HepG2 (cell line): ENCODE results near the gene PTPRCAP. TPM values are rescaled to one million over a fixed set of nuclear protein-coding genes. Genes with fewer than 3 reads are reported as not detected.

Source experiments
- BRCA1 ChIP-seq: sonication (generic); formaldehyde crosslinking; IDR thresholded peaks from 2 replicates; pipeline ENCODE4 v1.4.0; 2020; ENCODE audit warnings: missing genetic modification reagents
- CHD2 ChIP-seq: IDR thresholded peaks from 2 replicates; pipeline ENCODE4 v1.6.1; 2011; ENCODE audit warnings: low read depth, low read length, improper control_type of control experiment
- DPF2 ChIP-seq: sonication (generic); formaldehyde crosslinking; IDR thresholded peaks from 2 replicates; pipeline ENCODE4 v1.4.0; 2020; ENCODE audit warnings: mild to moderate bottlenecking, low read depth, missing genetic modification reagents, borderline replicate concordance
- MTF1 ChIP-seq: sonication (generic); formaldehyde crosslinking; IDR thresholded peaks from 2 replicates; pipeline ENCODE4 v1.5.0; 2020; ENCODE audit warnings: missing genetic modification reagents
- NAIF1 ChIP-seq: sonication (generic); formaldehyde crosslinking; IDR thresholded peaks from 2 replicates; pipeline ENCODE4 v1.5.0; 2020; ENCODE audit warnings: mild to moderate bottlenecking, missing genetic modification reagents, borderline replicate concordance
- SIX1 ChIP-seq: sonication (generic); formaldehyde crosslinking; IDR thresholded peaks from 2 replicates; pipeline ENCODE4 v1.4.0; 2020; ENCODE audit warnings: missing genetic modification reagents, borderline replicate concordance
- SP4 ChIP-seq: sonication (generic); formaldehyde crosslinking; IDR thresholded peaks from 2 replicates; pipeline ENCODE4 v1.8.1; 2023; ENCODE audit warnings: mild to moderate bottlenecking, missing genetic modification reagents
- ZFP90 ChIP-seq: sonication (generic); formaldehyde crosslinking; IDR thresholded peaks from 2 replicates; pipeline ENCODE4 v1.8.0; 2022; ENCODE audit warnings: missing genetic modification reagents, mild to moderate bottlenecking, inconsistent platforms, borderline replicate concordance
- ZNF160 ChIP-seq: sonication (generic); formaldehyde crosslinking; IDR thresholded peaks from 2 replicates; pipeline ENCODE4 v1.8.0; 2022; ENCODE audit warnings: mild to moderate bottlenecking, inconsistent platforms, missing genetic modification reagents
- ZNF367 ChIP-seq: sonication (generic); formaldehyde crosslinking; IDR thresholded peaks from 2 replicates; pipeline ENCODE4 v1.4.0; 2020; ENCODE audit warnings: missing genetic modification reagents, borderline replicate concordance
- ZNF546 ChIP-seq: sonication (generic); formaldehyde crosslinking; conservative IDR thresholded peaks from 2 replicates; pipeline ENCODE4 v1.8.1; 2023; ENCODE audit warnings: mild to moderate bottlenecking, missing genetic modification reagents
- ZNF577 ChIP-seq: sonication (generic); formaldehyde crosslinking; IDR thresholded peaks from 2 replicates; pipeline ENCODE4 v1.4.0; 2020; ENCODE audit warnings: mild to moderate bottlenecking, low read depth, missing genetic modification reagents, borderline replicate concordance
- ZNF616 ChIP-seq: sonication (generic); formaldehyde crosslinking; IDR thresholded peaks from 2 replicates; pipeline ENCODE4 v1.5.0; 2020; ENCODE audit warnings: low read depth, mild to moderate bottlenecking, missing genetic modification reagents
- ZNF670 ChIP-seq: sonication (generic); formaldehyde crosslinking; IDR thresholded peaks from 2 replicates; pipeline ENCODE4 v1.8.0; 2022; ENCODE audit warnings: mild to moderate bottlenecking, missing genetic modification reagents, borderline replicate concordance
- ZNF740 ChIP-seq: sonication (generic); formaldehyde crosslinking; IDR thresholded peaks from 2 replicates; pipeline ENCODE4 v1.4.0; 2020; ENCODE audit warnings: missing genetic modification reagents
- polyA plus RNA-seq, 8 experiments: library from polyadenylated mRNA; depleted of rRNA in 3 of 8; stranded (reverse) in 7 of 8; unstranded in 1 of 8; fragments of >200 nt; fragmentation: Illumina TruSeq in 4 of 8; extraction: Trizol in 4 of 8; gene quantifications; 2 replicates each; pipeline versions ENCODE4 v1.2.1 to v1.2.3, GENCODE V29; 2011 to 2016; ENCODE audit warnings: low read depth in 4 of 8, missing spikeins in 1 of 8, mixed read lengths in 1 of 8; ENCODE audit not compliant: insufficient read depth in 1 of 8
- total RNA-seq, 5 experiments: library from RNA; depleted of rRNA; stranded (reverse); fragments of >200 nt; fragmentation: Illumina TruSeq; extraction: Trizol; gene quantifications; 2 replicates each; pipeline ENCODE4 v1.2.3, GENCODE V29; 2016; ENCODE audit warnings: low read depth in 1 of 5
- TF ChIP-seq, protein P1 (sequence below): sonication (generic); formaldehyde crosslinking; IDR thresholded peaks from 2 replicates; pipeline ENCODE4 v1.5.0; 2020; ENCODE audit warnings: mild to moderate bottlenecking, missing genetic modification reagents, borderline replicate concordance
- TF ChIP-seq, protein P2 (sequence below): IDR thresholded peaks from 2 replicates; pipeline ENCODE4 v1.6.1; 2016; ENCODE audit warnings: mild to moderate bottlenecking
- TF ChIP-seq, protein P3 (sequence below): sonication (generic); formaldehyde crosslinking; IDR thresholded peaks from 2 replicates; pipeline ENCODE4 v1.5.0; 2020; ENCODE audit warnings: missing genetic modification reagents, mild to moderate bottlenecking, borderline replicate concordance

Gene PTPRCAP
- total and polyA plus RNA-seq, 2 of the 13 experiments (the other 11 are each of a cell fraction or from before 2014, with no cell fraction given) = 0.60 to 0.70 TPM

GRCh38 chr11:67400942-67401494, 36.5 kb downstream of the PTPRCAP start (continued):
- TF ChIP-seq, protein P1, sequence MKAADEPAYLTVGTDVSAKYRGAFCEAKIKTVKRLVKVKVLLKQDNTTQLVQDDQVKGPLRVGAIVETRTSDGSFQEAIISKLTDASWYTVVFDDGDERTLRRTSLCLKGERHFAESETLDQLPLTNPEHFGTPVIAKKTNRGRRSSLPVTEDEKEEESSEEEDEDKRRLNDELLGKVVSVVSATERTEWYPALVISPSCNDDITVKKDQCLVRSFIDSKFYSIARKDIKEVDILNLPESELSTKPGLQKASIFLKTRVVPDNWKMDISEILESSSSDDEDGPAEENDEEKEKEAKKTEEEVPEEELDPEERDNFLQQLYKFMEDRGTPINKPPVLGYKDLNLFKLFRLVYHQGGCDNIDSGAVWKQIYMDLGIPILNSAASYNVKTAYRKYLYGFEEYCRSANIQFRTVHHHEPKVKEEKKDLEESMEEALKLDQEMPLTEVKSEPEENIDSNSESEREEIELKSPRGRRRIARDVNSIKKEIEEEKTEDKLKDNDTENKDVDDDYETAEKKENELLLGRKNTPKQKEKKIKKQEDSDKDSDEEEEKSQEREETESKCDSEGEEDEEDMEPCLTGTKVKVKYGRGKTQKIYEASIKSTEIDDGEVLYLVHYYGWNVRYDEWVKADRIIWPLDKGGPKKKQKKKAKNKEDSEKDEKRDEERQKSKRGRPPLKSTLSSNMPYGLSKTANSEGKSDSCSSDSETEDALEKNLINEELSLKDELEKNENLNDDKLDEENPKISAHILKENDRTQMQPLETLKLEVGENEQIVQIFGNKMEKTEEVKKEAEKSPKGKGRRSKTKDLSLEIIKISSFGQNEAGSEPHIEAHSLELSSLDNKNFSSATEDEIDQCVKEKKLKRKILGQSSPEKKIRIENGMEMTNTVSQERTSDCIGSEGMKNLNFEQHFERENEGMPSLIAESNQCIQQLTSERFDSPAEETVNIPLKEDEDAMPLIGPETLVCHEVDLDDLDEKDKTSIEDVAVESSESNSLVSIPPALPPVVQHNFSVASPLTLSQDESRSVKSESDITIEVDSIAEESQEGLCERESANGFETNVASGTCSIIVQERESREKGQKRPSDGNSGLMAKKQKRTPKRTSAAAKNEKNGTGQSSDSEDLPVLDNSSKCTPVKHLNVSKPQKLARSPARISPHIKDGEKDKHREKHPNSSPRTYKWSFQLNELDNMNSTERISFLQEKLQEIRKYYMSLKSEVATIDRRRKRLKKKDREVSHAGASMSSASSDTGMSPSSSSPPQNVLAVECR (CRISPR knock-in tag) = no peak
- no peak for TF ChIP-seq MTF1 (CRISPR knock-in tag)
- TF ChIP-seq SP4 = no peak
- no peak for TF ChIP-seq ZNF160 (CRISPR knock-in tag)
- no peak for TF ChIP-seq ZNF616
- TF ChIP-seq CHD2 = peak; percentile 33; the same call in 1 of the 2 replicates
- TF ChIP-seq ZNF670 = 0 out of 2 replicates have a peak, but pooled peaks have one; percentile 45
- TF ChIP-seq, protein P2, sequence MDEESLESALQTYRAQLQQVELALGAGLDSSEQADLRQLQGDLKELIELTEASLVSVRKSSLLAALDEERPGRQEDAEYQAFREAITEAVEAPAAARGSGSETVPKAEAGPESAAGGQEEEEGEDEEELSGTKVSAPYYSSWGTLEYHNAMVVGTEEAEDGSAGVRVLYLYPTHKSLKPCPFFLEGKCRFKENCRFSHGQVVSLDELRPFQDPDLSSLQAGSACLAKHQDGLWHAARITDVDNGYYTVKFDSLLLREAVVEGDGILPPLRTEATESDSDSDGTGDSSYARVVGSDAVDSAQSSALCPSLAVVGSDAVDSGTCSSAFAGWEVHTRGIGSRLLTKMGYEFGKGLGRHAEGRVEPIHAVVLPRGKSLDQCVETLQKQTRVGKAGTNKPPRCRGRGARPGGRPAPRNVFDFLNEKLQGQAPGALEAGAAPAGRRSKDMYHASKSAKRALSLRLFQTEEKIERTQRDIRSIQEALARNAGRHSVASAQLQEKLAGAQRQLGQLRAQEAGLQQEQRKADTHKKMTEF (CRISPR knock-in tag) = 0 out of 2 replicates have a peak, but pooled peaks have one; percentile 34
- TF ChIP-seq ZNF546 (CRISPR knock-in tag) = no peak; the same call in 1 of the 2 replicates
- no peak for TF ChIP-seq NAIF1 (CRISPR knock-in tag)
- TF ChIP-seq ZNF740 (CRISPR knock-in tag) = no peak
- TF ChIP-seq DPF2 = no peak
- TF ChIP-seq SIX1 = no peak
- no peak for TF ChIP-seq ZNF577
- no peak for TF ChIP-seq ZFP90
- TF ChIP-seq BRCA1 = no peak
- TF ChIP-seq ZNF367 (CRISPR knock-in tag) = no peak
- TF ChIP-seq, protein P3, sequence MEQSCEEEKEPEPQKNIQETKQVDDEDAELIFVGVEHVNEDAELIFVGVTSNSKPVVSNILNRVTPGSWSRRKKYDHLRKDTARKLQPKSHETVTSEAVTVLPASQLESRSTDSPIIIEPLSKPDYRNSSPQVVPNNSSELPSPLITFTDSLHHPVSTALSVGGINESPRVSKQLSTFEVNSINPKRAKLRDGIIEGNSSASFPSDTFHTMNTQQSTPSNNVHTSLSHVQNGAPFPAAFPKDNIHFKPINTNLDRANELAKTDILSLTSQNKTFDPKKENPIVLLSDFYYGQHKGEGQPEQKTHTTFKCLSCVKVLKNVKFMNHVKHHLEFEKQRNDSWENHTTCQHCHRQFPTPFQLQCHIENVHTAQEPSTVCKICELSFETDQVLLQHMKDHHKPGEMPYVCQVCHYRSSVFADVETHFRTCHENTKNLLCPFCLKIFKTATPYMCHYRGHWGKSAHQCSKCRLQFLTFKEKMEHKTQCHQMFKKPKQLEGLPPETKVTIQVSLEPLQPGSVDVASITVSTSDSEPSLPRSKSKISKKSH (CRISPR knock-in tag) = no peak; the same call in 1 of the 2 replicates
